ENCODE results near the gene RCBTB1. TPM values are rescaled to one million over a fixed set of nuclear protein-coding genes. Genes with fewer than 3 reads are reported as not detected.

The RCBTB1 gene
- total RNA-seq, 6 donors from 2014 or later, result 12.6 to 23.5 (median 18.0) TPM

- TF ChIP-seq POLR2AphosphoS5 (IDR thresholded peaks at IDR 0.05) (no peak), POLR2A (IDR thresholded peaks at IDR 0.05) (no peak), EP300 (IDR thresholded peaks at IDR 0.05) (no peak)
- TF ChIP-seq, protein P1, sequence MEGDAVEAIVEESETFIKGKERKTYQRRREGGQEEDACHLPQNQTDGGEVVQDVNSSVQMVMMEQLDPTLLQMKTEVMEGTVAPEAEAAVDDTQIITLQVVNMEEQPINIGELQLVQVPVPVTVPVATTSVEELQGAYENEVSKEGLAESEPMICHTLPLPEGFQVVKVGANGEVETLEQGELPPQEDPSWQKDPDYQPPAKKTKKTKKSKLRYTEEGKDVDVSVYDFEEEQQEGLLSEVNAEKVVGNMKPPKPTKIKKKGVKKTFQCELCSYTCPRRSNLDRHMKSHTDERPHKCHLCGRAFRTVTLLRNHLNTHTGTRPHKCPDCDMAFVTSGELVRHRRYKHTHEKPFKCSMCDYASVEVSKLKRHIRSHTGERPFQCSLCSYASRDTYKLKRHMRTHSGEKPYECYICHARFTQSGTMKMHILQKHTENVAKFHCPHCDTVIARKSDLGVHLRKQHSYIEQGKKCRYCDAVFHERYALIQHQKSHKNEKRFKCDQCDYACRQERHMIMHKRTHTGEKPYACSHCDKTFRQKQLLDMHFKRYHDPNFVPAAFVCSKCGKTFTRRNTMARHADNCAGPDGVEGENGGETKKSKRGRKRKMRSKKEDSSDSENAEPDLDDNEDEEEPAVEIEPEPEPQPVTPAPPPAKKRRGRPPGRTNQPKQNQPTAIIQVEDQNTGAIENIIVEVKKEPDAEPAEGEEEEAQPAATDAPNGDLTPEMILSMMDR (IDR thresholded peaks at IDR 0.05), result no peak
- Histone ChIP-seq H3K4me3 (peak overlapping the region; percentile 75 to 95 (median 86)), H3K4me1 (peaks cover 4 to 13% (median 7%) of the 10 kb centered on the region in 4 donors), H3K9me3 (no peaks in the 10 kb centered on the region), H3K36me3 (peaks cover 0 to 8% (median 5%) of the 10 kb centered on the region in 4 donors), H3K27me3 (no peaks in the 10 kb centered on the region), H3K27ac (peak overlapping the region; percentile 76 to 89 (median 82))
- DNase-seq (no peak), ATAC-seq (ENCODE audit: low FRiP score in 2 of 2) (no peak)
- 0% methylated on average over 16 of the region's 16 CpGs for WGBS, 2 donors
These were observed 581 bp downstream of the RCBTB1 start for GRCh38 chr13:49584771-49585182.

GRCh38 chr13:49580980-49581680 lies 4.2 kb downstream of the RCBTB1 start:
- WGBS, 2 donors, result 75 to 87% methylated on average over 5 of the region's 5 CpGs
- no peak for TF ChIP-seq POLR2AphosphoS5 (IDR thresholded peaks at IDR 0.05)
- no peak for TF ChIP-seq POLR2A (IDR thresholded peaks at IDR 0.05)
- H3K27ac ChIP-seq, result no peak overlapping the region

GRCh38 chr13:49579501-49579900 lies 5.9 kb downstream of the RCBTB1 start:
- Histone ChIP-seq H3K27ac (no peak overlapping the region), H3K9me3 (no peaks in the 10 kb centered on the region), H3K4me1 (peaks cover 2 to 6% (median 4%) of the 10 kb centered on the region in 4 donors), H3K4me3 (no peak overlapping the region), H3K36me3 (peaks cover 0 to 18% (median 9%) of the 10 kb centered on the region in 4 donors), H3K27me3 (no peaks in the 10 kb centered on the region)
- 78 to 96% methylated on average over 3 of the region's 3 CpGs for WGBS, 2 donors
- DNase-seq, result no peak
- no peak for TF ChIP-seq EP300 (IDR thresholded peaks at IDR 0.05)
- no peak for TF ChIP-seq POLR2A (IDR thresholded peaks at IDR 0.05)
- TF ChIP-seq, protein P1 (IDR thresholded peaks at IDR 0.05), result no peak
- no peak for TF ChIP-seq POLR2AphosphoS5 (IDR thresholded peaks at IDR 0.05)
- ATAC-seq (ENCODE audit: low FRiP score in 2 of 2), result no peak

More at GRCh38 chr13:49580980-49581680, 4.2 kb downstream of the RCBTB1 start:
- peaks cover 0 to 18% (median 9%) of the 10 kb centered on the region in 4 donors for H3K36me3 ChIP-seq
- DNase-seq, result no peak
- H3K9me3 ChIP-seq, result no peaks in the 10 kb centered on the region
- peaks cover 4 to 11% (median 7%) of the 10 kb centered on the region in 4 donors for H3K4me1 ChIP-seq
- no peaks in the 10 kb centered on the region for H3K27me3 ChIP-seq
- H3K4me3 ChIP-seq, result no peak overlapping the region
- no peak for ATAC-seq (ENCODE audit: low FRiP score in 2 of 2)

DNA sequence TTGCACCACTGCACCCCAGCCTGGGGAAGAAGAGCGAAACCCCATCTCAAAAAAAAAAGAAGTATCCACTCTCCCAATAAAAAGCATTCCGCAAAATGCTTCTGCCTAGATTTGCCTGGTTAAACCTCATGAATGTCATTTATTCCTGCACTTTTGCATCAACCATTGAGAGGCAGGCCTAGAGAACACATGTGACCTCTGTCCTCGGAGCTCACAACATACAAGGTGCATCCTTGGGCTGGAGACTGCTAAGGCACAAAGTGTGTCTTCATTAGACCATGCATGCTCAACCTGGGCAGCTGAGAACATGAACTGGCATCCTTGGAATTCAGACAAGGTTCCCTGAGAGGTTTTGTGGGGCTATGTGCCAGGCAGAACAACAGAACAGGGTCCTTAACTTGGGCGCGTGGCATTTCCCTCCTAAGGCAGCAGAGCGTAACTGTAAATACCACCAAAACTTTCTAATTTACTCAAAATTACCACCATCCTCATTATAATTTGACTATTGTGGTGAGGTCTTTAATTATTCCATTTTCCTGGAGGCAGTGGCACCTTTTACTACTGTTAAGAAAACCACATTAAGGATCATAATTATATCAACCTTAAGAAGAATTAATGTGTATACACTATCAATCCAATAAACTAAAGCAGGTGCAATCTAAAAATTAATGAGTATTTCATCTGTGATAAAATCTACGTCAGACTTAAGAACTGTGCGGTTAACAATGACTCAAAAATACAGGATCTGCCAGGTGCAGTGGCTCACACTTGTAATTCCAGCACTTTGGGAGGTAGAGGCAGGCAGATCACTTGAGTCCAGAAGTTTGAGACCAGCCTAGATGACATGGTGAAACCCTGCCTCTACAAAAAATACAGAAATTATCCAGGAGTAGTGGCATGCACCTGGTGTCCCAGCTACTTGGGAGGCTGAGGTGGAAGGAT lies 13.8 kb downstream of the RCBTB1 start:
- no peak overlapping the region for H3K4me3 ChIP-seq
- H3K27ac ChIP-seq, result no peak overlapping the region
- no peaks in the 10 kb centered on the region for H3K27me3 ChIP-seq
- WGBS, 2 donors, result 76 to 77% methylated on average over 8 of the region's 8 CpGs
- TF ChIP-seq, protein P1 (IDR thresholded peaks at IDR 0.05), result no peak
- TF ChIP-seq POLR2AphosphoS5 (IDR thresholded peaks at IDR 0.05) (no peak), POLR2A (IDR thresholded peaks at IDR 0.05) (no peak), EP300 (IDR thresholded peaks at IDR 0.05) (no peak)
- H3K4me1 ChIP-seq, result peaks cover 0 to 5% (median 5%) of the 10 kb centered on the region in 4 donors
- ATAC-seq (ENCODE audit: low FRiP score in 2 of 2) (no peak), DNase-seq (peak in 1 of 2 donors; percentile 36)
- H3K36me3 ChIP-seq, result peaks cover 0 to 5% (median 1%) of the 10 kb centered on the region in 4 donors
- no peaks in the 10 kb centered on the region for H3K9me3 ChIP-seq

Data from upper lobe of left lung (tissue), 6 donors.